Upper lobe of left lung (tissue), 6 donors: ENCODE data around the gene PDE8A. TPM values are rescaled to one million over a fixed set of nuclear protein-coding genes. Genes with fewer than 3 reads are reported as not detected.

ENCODE experiments used
- ATAC-seq, 2 donors: fragments of 200-7000 bp; cut with Tn5 transposase; one replicate each; pipeline ENCODE4 v1.9.1; 2022; ENCODE audit warnings: mild to moderate bottlenecking in 2 of 2, moderate library complexity in 2 of 2; ENCODE audit not compliant: low FRiP score in 2 of 2
- DNase-seq, 2 donors: peaks; one replicate each; pipeline ENCODE4 v3.0.0-alpha.2; 2019 to 2020
- H3K27ac ChIP-seq, 4 donors: fragments of 200-600 bp; sonication (generic); one replicate each; pipeline ENCODE4 v1.5.1; 2016 to 2019
- H3K27me3 ChIP-seq, 4 donors: fragments of 200-600 bp; sonication (generic); one replicate each; pipeline ENCODE4 v1.5.1; 2017 to 2019
- H3K36me3 ChIP-seq, 4 donors: fragments of 200-600 bp; sonication (generic); one replicate each; pipeline ENCODE4 v1.5.1; 2016 to 2019
- H3K4me1 ChIP-seq, 4 donors: fragments of 200-600 bp; sonication (generic); one replicate each; pipeline ENCODE4 v1.5.1; 2018 to 2019
- H3K4me3 ChIP-seq, 4 donors: fragments of 200-600 bp; sonication (generic); one replicate each; pipeline ENCODE4 v1.5.1; 2017 to 2019; ENCODE audit warnings: mild to moderate bottlenecking in 2 of 4, moderate library complexity in 1 of 4
- H3K9me3 ChIP-seq, 4 donors: fragments of 200-600 bp; sonication (generic); one replicate each; pipeline ENCODE4 v1.5.1; 2018 to 2019
- EP300 ChIP-seq, 4 donors: sonication (generic); formaldehyde crosslinking; IDR thresholded peaks; one replicate each; pipeline ENCODE4 v1.5.1; 2017; ENCODE audit warnings: antibody characterized with exemption in 4 of 4, control low read depth in 2 of 4
- POLR2A ChIP-seq, 4 donors: fragments of 450-650 bp; IDR thresholded peaks; one replicate each; pipeline ENCODE4 v1.5.1; 2016 to 2017; ENCODE audit warnings: antibody characterized with exemption in 4 of 4, mild to moderate bottlenecking in 2 of 4
- POLR2AphosphoS5 ChIP-seq, 2 donors: sonication (generic); formaldehyde crosslinking; IDR thresholded peaks; one replicate each; pipeline ENCODE4 v1.5.1; 2017; ENCODE audit warnings: antibody characterized with exemption in 2 of 2
- WGBS, 2 donors: methylation state at CpG; one replicate each; pipeline ENCODE4 v1.1.5; 2017 to 2018; 5-methylcytosine and 5-hydroxymethylcytosine counted together
- total RNA-seq, 6 donors: library from RNA; depleted of rRNA in 4 of 6; stranded (reverse); fragments of >200 nt in 4 of 6; gene quantifications; one replicate each; pipeline versions ENCODE4 v1.1.0 to v1.2.1, GENCODE V29; 2016 to 2021
- TF ChIP-seq, protein P1 (sequence below), 6 experiments: fragments of 450-650 bp in 4 of 6; fragments of 200-600 bp in 2 of 6; sonication (generic) in 2 of 6; IDR thresholded peaks; one replicate each; pipeline ENCODE4 v1.5.1; 2016 to 2019; ENCODE audit warnings: antibody characterized with exemption in 6 of 6
- donor health status: DM: no; HTN: no; CAD: no; lungs with moderate emphysema.
- donor health status: DM: no; HTN: yes; CAD: no; lungs with severe emphysema.

PDE8A gene
- total RNA-seq, 6 donors from 2014 or later = 36.5 to 66.0 (median 48.4) TPM

DNA sequence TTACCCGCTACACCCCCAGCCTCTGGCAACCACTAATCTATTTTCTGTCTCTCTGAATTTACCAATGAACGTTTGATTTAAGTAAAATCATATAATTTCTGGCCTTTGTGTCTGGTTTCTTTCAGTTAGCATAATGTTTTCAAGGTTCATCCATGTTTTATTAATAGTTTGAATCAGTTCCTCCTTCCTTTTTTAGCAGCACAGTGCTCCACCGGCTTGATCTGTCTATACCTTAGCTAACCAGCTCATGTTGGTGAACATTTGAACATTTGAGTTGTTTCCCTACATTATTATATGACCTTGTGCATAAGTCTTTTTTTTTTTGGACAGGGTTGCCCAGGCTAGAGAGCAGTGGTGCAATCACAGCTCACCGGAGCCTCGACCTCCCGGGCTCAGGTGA, 33.3 kb downstream of the PDE8A start:
- peaks cover 14 to 15% (median 14%) of the 10 kb centered on the region in 4 donors for H3K4me1 ChIP-seq
- TF ChIP-seq EP300 (IDR thresholded peaks at IDR 0.05) = no peak
- no peak for TF ChIP-seq POLR2AphosphoS5 (IDR thresholded peaks at IDR 0.05)
- TF ChIP-seq, protein P1, sequence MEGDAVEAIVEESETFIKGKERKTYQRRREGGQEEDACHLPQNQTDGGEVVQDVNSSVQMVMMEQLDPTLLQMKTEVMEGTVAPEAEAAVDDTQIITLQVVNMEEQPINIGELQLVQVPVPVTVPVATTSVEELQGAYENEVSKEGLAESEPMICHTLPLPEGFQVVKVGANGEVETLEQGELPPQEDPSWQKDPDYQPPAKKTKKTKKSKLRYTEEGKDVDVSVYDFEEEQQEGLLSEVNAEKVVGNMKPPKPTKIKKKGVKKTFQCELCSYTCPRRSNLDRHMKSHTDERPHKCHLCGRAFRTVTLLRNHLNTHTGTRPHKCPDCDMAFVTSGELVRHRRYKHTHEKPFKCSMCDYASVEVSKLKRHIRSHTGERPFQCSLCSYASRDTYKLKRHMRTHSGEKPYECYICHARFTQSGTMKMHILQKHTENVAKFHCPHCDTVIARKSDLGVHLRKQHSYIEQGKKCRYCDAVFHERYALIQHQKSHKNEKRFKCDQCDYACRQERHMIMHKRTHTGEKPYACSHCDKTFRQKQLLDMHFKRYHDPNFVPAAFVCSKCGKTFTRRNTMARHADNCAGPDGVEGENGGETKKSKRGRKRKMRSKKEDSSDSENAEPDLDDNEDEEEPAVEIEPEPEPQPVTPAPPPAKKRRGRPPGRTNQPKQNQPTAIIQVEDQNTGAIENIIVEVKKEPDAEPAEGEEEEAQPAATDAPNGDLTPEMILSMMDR (IDR thresholded peaks at IDR 0.05) = no peak
- TF ChIP-seq POLR2A (IDR thresholded peaks at IDR 0.05) = no peak
- no peaks in the 10 kb centered on the region for H3K27me3 ChIP-seq
- DNase-seq (no peak), ATAC-seq (no peak)
- H3K36me3 ChIP-seq = no peaks in the 10 kb centered on the region
- no peak overlapping the region for H3K4me3 ChIP-seq
- 76 to 85% methylated on average over 6 of the region's 6 CpGs for WGBS, 2 donors
- H3K27ac ChIP-seq = no peak overlapping the region
- no peaks in the 10 kb centered on the region for H3K9me3 ChIP-seq

DNA sequence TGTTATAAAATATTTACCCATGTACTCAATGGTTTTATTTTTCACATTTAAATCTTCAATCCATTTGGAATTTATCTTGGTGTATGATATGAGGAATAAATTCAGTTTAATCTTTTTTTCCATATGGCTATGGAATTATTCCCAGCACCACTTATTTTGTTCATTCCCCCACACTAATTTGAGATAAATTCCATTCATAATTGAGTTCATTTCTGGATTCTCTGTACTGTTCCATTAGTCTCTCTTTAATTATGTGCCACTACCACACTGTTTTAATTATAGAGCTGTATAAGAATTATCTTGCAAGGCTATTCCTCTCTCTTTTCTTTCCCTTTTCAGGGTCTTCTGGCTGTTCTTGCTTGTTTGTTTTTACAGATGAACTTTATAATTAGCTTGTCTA, 34.6 kb downstream of the PDE8A start:
- no peak overlapping the region for H3K27ac ChIP-seq
- H3K4me3 ChIP-seq = no peak overlapping the region
- no peaks in the 10 kb centered on the region for H3K27me3 ChIP-seq
- no peak for DNase-seq
- no peak for ATAC-seq
- peaks cover under 1 to 1% (median under 1%) of the 10 kb centered on the region in 4 donors for H3K4me1 ChIP-seq
- H3K36me3 ChIP-seq = no peaks in the 10 kb centered on the region
- H3K9me3 ChIP-seq = no peaks in the 10 kb centered on the region
- TF ChIP-seq, protein P1 (IDR thresholded peaks at IDR 0.05) = no peak
- no peak for TF ChIP-seq EP300 (IDR thresholded peaks at IDR 0.05)
- no peak for TF ChIP-seq POLR2A (IDR thresholded peaks at IDR 0.05)

DNA sequence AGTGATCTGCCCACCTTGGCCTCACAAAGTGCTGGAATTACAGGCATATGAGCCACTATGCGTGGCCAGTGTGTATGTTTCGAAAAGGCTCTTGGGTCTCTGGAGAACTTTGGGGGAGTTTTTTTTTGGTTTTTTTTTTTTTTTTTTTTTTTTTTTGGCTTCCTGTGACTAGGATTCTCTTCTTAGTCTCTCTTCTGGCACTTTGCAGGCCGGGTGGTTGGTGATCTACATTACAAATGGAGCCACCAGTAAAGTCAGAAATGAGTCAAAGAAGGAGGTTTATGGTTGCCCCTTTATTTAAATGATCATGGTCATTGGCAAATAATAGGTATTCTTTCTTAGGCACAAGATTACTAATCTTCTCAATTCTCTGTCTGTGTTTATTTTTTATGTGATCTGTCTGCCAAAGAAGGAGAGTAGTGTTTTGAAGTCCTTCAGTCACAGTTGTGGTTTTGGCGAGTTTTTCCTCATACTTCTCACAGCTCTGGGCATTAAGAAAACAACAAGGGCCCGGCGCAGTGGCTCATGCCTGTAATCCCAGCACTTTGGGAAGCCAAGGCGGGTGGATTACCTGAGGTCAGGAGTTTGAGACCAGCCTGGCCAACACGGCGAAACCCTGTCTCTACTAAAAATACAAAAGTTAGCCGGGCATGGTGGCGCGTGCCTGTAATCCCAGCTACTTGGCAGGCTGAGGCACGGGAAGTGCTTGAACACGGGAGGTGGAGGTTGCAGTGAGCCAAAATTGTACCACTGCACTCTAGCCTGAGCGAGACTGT, 38.3 kb downstream of the PDE8A start:
- no peaks in the 10 kb centered on the region for H3K36me3 ChIP-seq
- DNase-seq (no peak), ATAC-seq (no peak)
- no peaks in the 10 kb centered on the region for H3K9me3 ChIP-seq
- no peaks in the 10 kb centered on the region for H3K27me3 ChIP-seq
- no peak overlapping the region for H3K4me3 ChIP-seq
- H3K4me1 ChIP-seq = peaks cover 5 to 15% (median 6%) of the 10 kb centered on the region in 4 donors
- WGBS, 2 donors = 62 to 73% methylated on average over 15 of the region's 15 CpGs
- H3K27ac ChIP-seq = no peak overlapping the region
- TF ChIP-seq, protein P1 (IDR thresholded peaks at IDR 0.05) = no peak
- TF ChIP-seq POLR2A (IDR thresholded peaks at IDR 0.05) = no peak
- TF ChIP-seq EP300 (IDR thresholded peaks at IDR 0.05) = no peak
- TF ChIP-seq POLR2AphosphoS5 (IDR thresholded peaks at IDR 0.05) = no peak

DNA sequence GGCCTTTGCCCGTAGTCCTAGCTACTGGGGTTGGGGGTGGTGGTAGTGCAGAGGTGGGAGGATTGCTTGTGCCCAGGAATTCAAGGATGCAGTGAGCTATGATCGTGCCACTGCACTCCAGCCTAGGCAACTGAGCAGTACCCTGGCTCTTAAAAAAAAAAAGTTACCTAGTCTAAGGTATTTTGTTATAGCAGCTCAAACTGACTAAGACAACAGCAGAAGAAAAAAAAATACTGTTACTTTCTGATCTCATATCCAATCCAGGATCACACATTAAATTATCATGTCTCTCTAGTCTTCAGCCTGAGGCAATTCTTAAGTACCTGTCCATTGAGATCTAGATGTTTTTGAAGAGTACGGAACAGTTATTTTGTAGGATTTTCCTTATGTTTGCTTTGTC, 39.8 kb downstream of the PDE8A start:
- no peak overlapping the region for H3K4me3 ChIP-seq
- TF ChIP-seq, protein P1 (IDR thresholded peaks at IDR 0.05) = no peak
- TF ChIP-seq POLR2A (IDR thresholded peaks at IDR 0.05) = no peak
- no peak for TF ChIP-seq EP300 (IDR thresholded peaks at IDR 0.05)
- TF ChIP-seq POLR2AphosphoS5 (IDR thresholded peaks at IDR 0.05) = no peak
- WGBS, 2 donors = 88 to 94% methylated on average over 3 of the region's 3 CpGs
- no peak for ATAC-seq
- H3K4me1 ChIP-seq = peaks cover 11 to 30% (median 17%) of the 10 kb centered on the region in 4 donors
- H3K9me3 ChIP-seq = no peaks in the 10 kb centered on the region
- no peak for DNase-seq
- no peaks in the 10 kb centered on the region for H3K27me3 ChIP-seq
- H3K36me3 ChIP-seq = no peaks in the 10 kb centered on the region
- no peak overlapping the region for H3K27ac ChIP-seq
